Mammary epithelial cell (primary cell): ENCODE results near the gene FANCC.

Source experiments
- CTCF ChIP-seq, 2 donors: IDR thresholded peaks in 1 of 2; conservative IDR thresholded peaks in 1 of 2; 2 replicates each; pipeline ENCODE4 v1.5.1; 2011 to 2012; ENCODE audit warnings: inconsistent platforms in 2 of 2, low read length in 2 of 2, mild to moderate bottlenecking in 2 of 2, control low read depth in 1 of 2, low read depth in 1 of 2; ENCODE audit not compliant: insufficient read depth in 1 of 2; ENCODE audit errors: extremely low read depth in 1 of 2
- EZH2 ChIP-seq: IDR thresholded peaks from 2 replicates; pipeline ENCODE4 v1.6.1; 2012; ENCODE audit warnings: low read length, inconsistent platforms, borderline replicate concordance

GRCh38 chr9:95049761-95050160 is 267.7 kb downstream of the FANCC start:
- TF ChIP-seq CTCF (conservative IDR thresholded peaks at IDR 0.05 in 1 of 2, IDR thresholded peaks at IDR 0.05 in 1 of 2; ENCODE audit: extremely low read depth in 1 of 2, insufficient read depth in 1 of 2, low read depth in 1 of 2, low read length in 2 of 2): no peak
- no peak for TF ChIP-seq EZH2
